Nephron progenitor cell (in vitro differentiated cells): ENCODE data around the gene ARID1B.

ENCODE experiments used
- DNase-seq: peaks from one replicate; pipeline ENCODE4 v3.0.0; 2021
- H3K27ac Mint-ChIP-seq: 2 replicates; pipeline ENCODE4 v1.8.0; 2021; ENCODE audit warnings: mild to moderate bottlenecking, moderate library complexity, mixed read lengths
- H3K27me3 Mint-ChIP-seq: 2 replicates; pipeline ENCODE4 v1.8.0; 2021; ENCODE audit warnings: mild to moderate bottlenecking, low read depth, mixed read lengths; ENCODE audit not compliant: poor library complexity
- H3K36me3 Mint-ChIP-seq: 2 replicates; pipeline ENCODE4 v1.8.0; 2021; ENCODE audit warnings: low read depth, mixed read lengths
- H3K4me1 Mint-ChIP-seq: 2 replicates; pipeline ENCODE4 v1.8.0; 2021; ENCODE audit warnings: mixed read lengths
- H3K4me3 Mint-ChIP-seq: 2 replicates; pipeline ENCODE4 v1.8.0; 2021; ENCODE audit warnings: mild to moderate bottlenecking, moderate library complexity, mixed read lengths
- H3K9me3 Mint-ChIP-seq: 2 replicates; pipeline ENCODE4 v1.8.0; 2021; ENCODE audit warnings: mild to moderate bottlenecking, moderate library complexity, mixed read lengths
- CTCF ChIP-seq: fragments of 200-600 bp; sonication (generic); IDR thresholded peaks from 2 replicates; pipeline ENCODE4 v1.5.0; 2021; ENCODE audit warnings: antibody characterized with exemption

ARID1B gene

GRCh38 chr6:156767603-156768467 lies 9.3 kb upstream of the ARID1B start:
- TF ChIP-seq CTCF = no peak
- no peak for DNase-seq
- Mint-ChIP-seq H3K27me3 (peaks cover 12% of the 10 kb centered on the region), H3K4me1 (peaks cover 5% of the 10 kb centered on the region), H3K9me3 (no peaks in the 10 kb centered on the region), H3K4me3 (no peak overlapping the region), H3K36me3 (no peaks in the 10 kb centered on the region), H3K27ac (no peak overlapping the region)

DNA sequence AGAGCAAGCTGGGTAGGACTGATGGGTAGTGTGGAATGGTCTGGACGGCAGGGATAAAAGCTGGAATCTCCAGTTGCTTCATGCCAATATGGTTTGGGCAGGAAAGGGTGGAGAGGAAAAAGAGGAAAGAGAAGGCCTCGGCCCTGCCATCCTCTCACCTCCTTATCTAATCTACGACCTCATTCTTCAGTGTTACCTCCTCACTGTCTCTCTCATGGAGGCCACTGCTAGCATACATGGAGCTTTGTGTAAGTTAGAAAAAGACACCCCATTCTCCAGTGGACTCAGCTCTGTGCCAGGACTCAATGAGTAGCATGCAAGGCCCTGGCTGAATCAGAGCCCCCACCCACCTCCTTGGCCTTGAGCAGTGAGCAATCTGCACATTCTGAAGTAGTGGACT lies 6.1 kb upstream of the ARID1B start:
- peaks cover 36% of the 10 kb centered on the region for H3K4me1 Mint-ChIP-seq
- H3K4me3 Mint-ChIP-seq = no peak overlapping the region
- H3K9me3 Mint-ChIP-seq = no peaks in the 10 kb centered on the region
- TF ChIP-seq CTCF = no peak
- H3K27ac Mint-ChIP-seq = no peak overlapping the region
- H3K27me3 Mint-ChIP-seq = peaks cover 20% of the 10 kb centered on the region
- no peak for DNase-seq
- H3K36me3 Mint-ChIP-seq = no peaks in the 10 kb centered on the region

- DNase-seq = no peak
- H3K4me1 Mint-ChIP-seq = peaks cover 43% of the 10 kb centered on the region
- peaks cover 20% of the 10 kb centered on the region for H3K27me3 Mint-ChIP-seq
- no peak for TF ChIP-seq CTCF
- H3K36me3 Mint-ChIP-seq = no peaks in the 10 kb centered on the region
- H3K27ac Mint-ChIP-seq = no peak overlapping the region
- no peaks in the 10 kb centered on the region for H3K9me3 Mint-ChIP-seq
- no peak overlapping the region for H3K4me3 Mint-ChIP-seq
Measured at GRCh38 chr6:156771761-156772160, 5.4 kb upstream of the ARID1B start.

DNA sequence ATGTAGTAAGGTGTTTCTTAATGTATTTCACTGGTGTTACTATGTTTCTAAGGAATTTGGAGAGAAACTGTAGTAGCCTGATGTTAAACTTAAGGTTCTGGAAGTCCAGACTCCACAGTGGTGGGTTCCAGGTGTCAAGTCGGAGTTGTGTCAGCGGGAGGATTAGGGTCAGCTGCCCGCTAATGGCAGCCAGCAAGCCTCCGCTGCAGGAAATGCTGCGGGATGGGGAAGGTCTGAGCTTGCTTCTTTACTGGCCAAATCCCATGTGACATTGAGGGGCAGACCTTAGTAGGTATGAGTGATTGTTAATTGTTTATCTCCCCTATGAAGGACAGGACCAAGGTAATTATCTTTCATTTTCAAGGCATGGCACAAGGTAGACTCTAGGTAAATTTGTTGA lies 3.7 kb upstream of the ARID1B start:
- Mint-ChIP-seq H3K4me3 (no peak overlapping the region), H3K9me3 (no peaks in the 10 kb centered on the region), H3K27me3 (peaks cover 17% of the 10 kb centered on the region), H3K36me3 (no peaks in the 10 kb centered on the region), H3K27ac (no peak overlapping the region), H3K4me1 (peaks cover 45% of the 10 kb centered on the region)
- no peak for TF ChIP-seq CTCF
- no peak for DNase-seq

GRCh38 chr6:156773935-156774852 lies 3.0 kb upstream of the ARID1B start:
- Mint-ChIP-seq H3K27ac (no peak overlapping the region), H3K27me3 (peaks cover 17% of the 10 kb centered on the region), H3K9me3 (no peaks in the 10 kb centered on the region), H3K4me3 (peak overlapping the region; percentile 45), H3K36me3 (no peaks in the 10 kb centered on the region), H3K4me1 (peaks cover 45% of the 10 kb centered on the region)
- DNase-seq = no peak
- no peak for TF ChIP-seq CTCF
